Measurements from ENCODE around the gene AKT1S1.

DNA sequence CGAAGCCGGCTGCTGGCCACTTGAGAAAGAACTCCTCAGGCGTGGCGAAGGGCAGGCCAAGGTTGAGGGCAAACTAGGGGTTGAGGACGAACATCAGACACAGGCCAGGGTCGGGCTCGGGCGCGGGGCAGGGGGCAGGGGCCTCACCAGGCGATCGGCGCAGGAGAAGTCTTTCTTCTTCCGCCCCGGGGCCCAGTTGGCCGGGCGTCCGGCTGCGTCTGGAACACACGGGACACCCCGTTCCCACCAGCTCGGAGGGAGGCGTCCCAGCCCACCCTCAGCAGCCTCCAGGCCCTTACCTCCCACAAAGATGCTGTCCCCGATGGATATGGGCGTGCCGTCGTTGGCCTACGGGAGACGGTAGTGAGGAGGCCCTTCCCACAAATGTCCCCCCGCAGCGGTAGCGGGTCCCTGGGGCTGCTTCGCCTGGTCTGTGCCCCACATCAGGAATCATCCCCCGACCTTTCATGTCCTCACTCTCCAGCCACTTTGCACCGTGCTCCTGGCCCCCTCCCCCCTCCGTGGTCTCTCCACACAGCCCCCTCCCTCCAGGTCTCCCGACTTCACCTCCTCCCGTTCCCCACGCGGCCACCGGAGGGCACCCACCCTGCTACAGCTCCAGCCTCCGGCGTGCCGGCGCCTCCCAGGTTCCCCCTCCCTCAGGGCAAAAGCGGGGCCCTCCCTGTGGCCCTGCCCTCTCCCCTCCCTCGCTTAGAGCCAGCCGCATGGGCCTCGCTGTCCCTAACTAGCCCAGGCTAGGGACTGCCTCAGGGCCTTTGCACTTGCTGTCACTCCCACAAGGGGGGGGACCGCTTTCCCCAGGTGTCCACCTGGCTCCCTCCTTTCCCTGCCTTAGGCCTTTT lies 14.5 kb downstream of the AKT1S1 start:
- TF ChIP-seq, protein P1, sequence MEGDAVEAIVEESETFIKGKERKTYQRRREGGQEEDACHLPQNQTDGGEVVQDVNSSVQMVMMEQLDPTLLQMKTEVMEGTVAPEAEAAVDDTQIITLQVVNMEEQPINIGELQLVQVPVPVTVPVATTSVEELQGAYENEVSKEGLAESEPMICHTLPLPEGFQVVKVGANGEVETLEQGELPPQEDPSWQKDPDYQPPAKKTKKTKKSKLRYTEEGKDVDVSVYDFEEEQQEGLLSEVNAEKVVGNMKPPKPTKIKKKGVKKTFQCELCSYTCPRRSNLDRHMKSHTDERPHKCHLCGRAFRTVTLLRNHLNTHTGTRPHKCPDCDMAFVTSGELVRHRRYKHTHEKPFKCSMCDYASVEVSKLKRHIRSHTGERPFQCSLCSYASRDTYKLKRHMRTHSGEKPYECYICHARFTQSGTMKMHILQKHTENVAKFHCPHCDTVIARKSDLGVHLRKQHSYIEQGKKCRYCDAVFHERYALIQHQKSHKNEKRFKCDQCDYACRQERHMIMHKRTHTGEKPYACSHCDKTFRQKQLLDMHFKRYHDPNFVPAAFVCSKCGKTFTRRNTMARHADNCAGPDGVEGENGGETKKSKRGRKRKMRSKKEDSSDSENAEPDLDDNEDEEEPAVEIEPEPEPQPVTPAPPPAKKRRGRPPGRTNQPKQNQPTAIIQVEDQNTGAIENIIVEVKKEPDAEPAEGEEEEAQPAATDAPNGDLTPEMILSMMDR (IDR thresholded peaks at IDR 0.05; ENCODE audit: insufficient read depth, low read depth, low read length) = no peak
- TF ChIP-seq EZH2 (IDR thresholded peaks at IDR 0.05; ENCODE audit: insufficient read depth, low read length) = no peak
